H1 (cell line): ENCODE results near the gene GPC3.

ENCODE experiments used
- CTCF ChIP-seq, 3 experiments: IDR thresholded peaks; 1 replicate in 2 of 3; 2 replicates in 1 of 3; pipeline versions ENCODE4 v1.5.1 to v1.6.1; 2011; ENCODE audit warnings: low read length in 3 of 3, mild to moderate bottlenecking in 3 of 3, inconsistent platforms in 2 of 3, low read depth in 1 of 3, moderate library complexity in 1 of 3; ENCODE audit not compliant: insufficient read depth in 1 of 3; ENCODE audit errors: control extremely low read depth in 1 of 3
- MAX ChIP-seq: IDR thresholded peaks from 2 replicates; pipeline ENCODE4 v1.6.1; 2012; ENCODE audit warnings: inconsistent platforms
- NANOG ChIP-seq: IDR thresholded peaks from 2 replicates; pipeline ENCODE4 v1.6.1; 2011; ENCODE audit warnings: low read length, low read depth, mild to moderate bottlenecking, inconsistent platforms; ENCODE audit not compliant: insufficient read depth, poor library complexity, severe bottlenecking
- RAD21 ChIP-seq, 2 experiments: IDR thresholded peaks in 1 of 2; conservative IDR thresholded peaks in 1 of 2; 2 replicates each; pipeline ENCODE4 v1.6.1; 2011; ENCODE audit warnings: low read depth in 2 of 2, low read length in 2 of 2, improper control_type of control experiment in 1 of 2, inconsistent platforms in 1 of 2, mild to moderate bottlenecking in 1 of 2, moderate library complexity in 1 of 2
- USF2 ChIP-seq: IDR thresholded peaks from 2 replicates; pipeline ENCODE4 v1.6.1; 2011; ENCODE audit warnings: low read length, improper control_type of control experiment

- TF ChIP-seq USF2 (no peak), NANOG (no peak), CTCF (IDR thresholded peaks at IDR 0.05; ENCODE audit: control extremely low read depth in 1 of 3, insufficient read depth in 1 of 3, low read depth in 1 of 3, low read length in 3 of 3) (no peak), MAX (no peak), RAD21 (IDR thresholded peaks at IDR 0.05 in 1 of 2, conservative IDR thresholded peaks at IDR 0.05 in 1 of 2; ENCODE audit: low read depth in 2 of 2, low read length in 2 of 2) (no peak)
Measured at GRCh38 chrX:133561251-133561650, 424.1 kb downstream of the GPC3 start.
